ENCODE results near the gene DGKD.

DGKD gene

DNA sequence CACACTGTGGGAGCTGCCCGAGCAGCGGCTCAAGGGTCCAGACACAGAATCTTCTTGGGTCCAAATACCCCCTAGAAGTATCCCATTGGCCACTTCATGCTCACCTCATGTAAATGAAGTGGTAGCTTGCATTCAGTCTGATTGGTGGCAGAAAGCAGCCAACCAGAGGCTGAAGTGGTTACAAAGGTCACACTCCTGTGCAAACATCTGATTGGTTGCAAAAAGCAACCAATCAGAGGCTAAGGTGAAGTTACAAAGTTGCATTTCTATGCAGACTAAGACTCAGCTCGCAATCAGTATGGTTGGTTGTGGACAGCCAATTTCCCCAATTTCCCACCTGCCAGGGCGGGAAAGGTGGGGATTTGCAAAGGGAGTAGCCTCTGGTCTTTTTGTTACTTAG, 94.3 kb downstream of the DGKD start:
- DNase-seq, result no peak

DNA sequence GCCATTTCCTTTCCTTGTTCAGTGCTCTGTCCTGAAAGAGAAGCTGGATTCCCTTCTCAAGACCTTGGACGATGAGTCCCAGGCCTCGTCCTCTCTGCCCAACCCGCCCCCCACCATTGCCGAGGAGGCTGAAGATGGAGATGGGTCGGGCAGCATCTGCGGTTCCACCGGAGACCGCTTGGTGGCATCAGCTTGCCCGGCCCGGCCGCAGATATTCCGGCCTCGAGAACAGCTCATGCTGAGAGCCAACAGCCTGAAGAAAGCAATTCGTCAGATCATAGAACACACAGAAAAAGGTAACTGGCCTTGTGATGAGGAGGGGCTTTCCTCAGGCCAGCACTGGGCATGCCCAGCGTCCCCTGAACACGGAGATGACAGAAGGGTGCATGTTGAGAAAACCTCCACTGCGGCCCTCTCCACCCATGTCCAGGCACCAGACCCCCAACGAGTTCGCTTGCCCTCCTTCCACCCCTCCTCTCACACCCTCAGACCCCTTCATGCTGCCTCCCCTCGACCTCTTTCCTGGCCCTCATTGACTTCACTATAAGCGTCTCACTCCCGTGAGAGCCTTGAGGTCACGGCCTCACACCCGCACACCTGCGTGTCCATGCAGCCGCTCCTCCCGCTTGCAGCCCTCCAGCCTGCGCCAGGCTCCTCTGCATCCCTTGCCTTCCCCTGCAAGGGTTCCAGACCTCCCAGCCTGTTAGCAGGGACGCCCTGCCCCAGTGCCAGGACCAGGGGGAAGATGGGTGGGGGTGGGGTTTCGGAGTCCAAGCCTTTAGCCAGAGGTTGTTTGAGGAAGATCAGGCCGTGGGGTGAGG, 95.0 kb downstream of the DGKD start:
- DNase-seq, result no peak

GRCh38 chr2:233449921-233450863, 95.9 kb downstream of the DGKD start:
- DNase-seq, result no peak

- no peak for DNase-seq
Measured at GRCh38 chr2:233450864-233451575, 96.7 kb downstream of the DGKD start.

GRCh38 chr2:233451950-233452349, 97.7 kb downstream of the DGKD start:
- DNase-seq, result no peak

GRCh38 chr2:233453111-233453915, 99.0 kb downstream of the DGKD start:
- no peak for DNase-seq

GRCh38 chr2:233453916-233454315, 99.6 kb downstream of the DGKD start:
- DNase-seq, result no peak

DNA sequence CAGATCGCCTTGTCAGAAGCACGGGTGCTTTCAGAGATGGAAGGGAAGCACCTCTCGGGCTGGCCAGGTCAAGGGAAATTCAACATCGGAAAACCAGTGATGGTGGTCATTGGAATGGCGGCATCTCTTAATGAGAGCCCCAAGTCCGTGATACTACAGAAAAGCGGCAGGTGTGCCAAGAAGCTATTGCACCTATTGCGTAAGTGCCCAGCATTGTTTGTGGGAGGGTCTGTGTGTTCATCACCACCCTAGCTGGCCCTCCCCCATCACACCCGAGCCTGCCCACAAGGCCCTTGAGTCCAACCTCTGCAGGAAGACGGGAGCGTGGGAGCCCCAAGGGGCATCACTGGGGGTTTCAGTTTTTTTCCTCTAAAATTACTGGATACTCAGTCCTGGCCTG, 100.7 kb downstream of the DGKD start:
- no peak for DNase-seq

DNA sequence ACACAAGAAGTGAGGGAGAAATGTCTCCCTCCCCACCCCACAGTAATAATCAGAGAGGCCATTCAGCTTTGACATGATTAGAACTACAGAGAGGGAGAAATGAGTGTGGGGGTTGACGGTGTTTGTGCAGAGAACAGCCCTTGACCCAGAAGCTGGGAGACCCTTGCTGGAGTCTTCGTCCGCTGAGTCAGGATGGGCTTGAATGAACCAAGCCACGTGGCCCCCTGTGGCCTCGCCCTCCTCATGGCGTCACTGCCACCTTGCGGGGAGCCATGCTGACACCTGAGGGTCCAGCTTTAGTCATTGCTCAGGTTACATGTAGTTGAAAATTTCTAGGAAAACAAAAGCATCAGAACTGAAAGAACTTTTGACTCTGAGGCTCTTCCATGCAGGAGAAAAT, 101.2 kb downstream of the DGKD start:
- DNase-seq, result no peak

GRCh38 chr2:233456111-233456510, 101.8 kb downstream of the DGKD start:
- no peak for DNase-seq

DNA sequence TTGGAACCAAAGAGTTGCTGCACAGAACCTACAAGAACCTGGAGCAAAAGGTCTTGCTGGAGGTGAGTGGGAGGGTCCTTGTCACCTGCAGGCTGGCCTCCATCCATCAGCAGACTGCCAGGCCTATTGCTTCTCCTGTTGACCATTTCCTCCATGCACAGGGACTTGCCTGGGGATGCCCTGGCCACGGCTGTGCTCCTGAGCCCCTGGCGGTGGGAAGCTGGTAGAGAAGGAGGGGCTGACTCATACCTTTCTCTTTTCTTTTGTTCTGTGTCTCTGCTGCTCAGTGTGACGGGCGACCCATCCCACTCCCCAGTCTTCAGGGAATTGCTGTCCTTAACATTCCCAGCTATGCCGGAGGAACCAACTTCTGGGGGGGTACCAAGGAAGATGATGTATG, 102.6 kb downstream of the DGKD start:
- no peak for DNase-seq

DNA sequence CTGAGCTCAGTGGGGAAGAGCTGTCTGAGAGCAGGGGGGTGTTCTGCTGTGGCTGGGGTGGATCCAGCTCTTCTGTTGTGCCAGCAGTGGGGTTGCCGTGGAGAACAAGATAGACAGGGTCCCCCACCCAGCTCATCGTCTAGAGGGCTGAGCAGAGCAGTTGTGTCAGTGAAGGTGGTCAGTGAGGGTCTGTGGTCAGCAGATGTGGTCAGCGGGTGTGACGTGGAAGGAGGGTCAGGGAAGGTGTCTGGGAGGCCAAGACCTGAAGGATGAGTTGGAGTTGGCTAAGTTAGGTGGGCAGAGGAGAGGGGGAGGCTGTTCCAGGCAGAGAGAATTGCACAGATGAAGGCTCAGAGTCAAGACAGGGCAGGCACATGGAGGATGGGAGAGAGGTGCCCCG, 103.1 kb downstream of the DGKD start:
- no peak for DNase-seq

DNA sequence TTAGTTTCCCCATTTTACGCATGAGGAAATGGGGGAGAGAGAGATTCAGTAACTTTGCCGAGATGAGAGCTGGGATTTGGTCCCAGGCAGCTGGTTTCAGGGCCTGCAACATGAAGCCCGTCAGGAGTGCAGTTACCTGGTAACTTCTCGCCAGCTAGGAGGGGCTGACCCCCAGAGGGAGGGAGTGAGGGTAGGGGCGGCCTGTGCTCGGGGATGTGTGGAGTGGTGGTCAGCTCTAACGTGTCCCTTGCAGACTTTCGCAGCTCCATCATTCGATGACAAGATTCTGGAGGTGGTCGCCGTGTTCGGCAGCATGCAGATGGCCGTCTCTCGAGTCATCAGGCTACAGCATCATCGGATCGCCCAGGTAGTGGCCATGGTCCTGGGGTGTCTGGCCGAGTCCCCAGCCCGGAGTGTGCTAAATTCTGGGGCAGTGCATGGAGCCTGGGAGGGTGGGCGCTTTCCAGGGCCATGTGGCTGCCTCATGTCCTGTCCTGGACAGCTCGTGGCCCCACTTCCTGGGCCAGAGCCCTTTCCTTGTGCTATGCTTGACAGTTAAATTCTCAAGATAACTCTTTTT, 103.8 kb downstream of the DGKD start:
- DNase-seq, result no peak

- no peak for DNase-seq
Measured at GRCh38 chr2:233458826-233459225, 104.5 kb downstream of the DGKD start.

GRCh38 chr2:233459426-233459825, 105.1 kb downstream of the DGKD start:
- no peak for DNase-seq

- no peak for DNase-seq
Measured at GRCh38 chr2:233460726-233461441, 106.6 kb downstream of the DGKD start.

GRCh38 chr2:233461481-233461891, 107.2 kb downstream of the DGKD start:
- no peak for DNase-seq

- no peak for DNase-seq
Measured at GRCh38 chr2:233462202-233462785, 108.0 kb downstream of the DGKD start.

DNA sequence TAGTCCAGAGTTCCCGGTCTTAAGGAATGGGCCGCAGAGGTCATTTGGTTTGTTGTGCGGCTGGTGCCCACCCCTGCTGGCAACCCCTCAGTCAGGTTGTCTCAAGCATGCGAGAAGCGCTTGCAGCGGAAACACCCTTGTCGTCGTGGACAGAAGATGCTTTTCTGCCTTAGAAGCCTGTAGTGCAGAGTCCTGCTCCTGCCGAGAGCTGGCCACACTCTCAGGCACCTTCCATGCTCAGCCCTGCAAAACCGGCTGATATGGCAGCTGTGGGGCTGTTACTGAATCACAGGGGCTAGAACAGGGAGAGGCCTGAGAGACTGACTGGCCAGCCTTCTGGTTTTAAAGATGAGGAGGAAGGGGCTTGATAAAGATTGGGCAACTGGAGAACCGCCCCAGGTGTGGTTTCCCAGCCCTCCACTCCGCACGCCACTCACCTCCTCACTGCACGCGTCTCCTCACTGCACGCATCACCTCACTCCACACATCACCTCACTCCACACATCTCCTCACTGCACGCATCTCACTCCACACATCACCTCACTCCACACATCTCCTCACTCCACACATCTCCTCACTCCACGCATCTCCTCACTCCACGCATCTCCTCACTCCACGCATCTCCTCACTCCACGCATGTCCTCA, 108.7 kb downstream of the DGKD start:
- no peak for DNase-seq

DNA sequence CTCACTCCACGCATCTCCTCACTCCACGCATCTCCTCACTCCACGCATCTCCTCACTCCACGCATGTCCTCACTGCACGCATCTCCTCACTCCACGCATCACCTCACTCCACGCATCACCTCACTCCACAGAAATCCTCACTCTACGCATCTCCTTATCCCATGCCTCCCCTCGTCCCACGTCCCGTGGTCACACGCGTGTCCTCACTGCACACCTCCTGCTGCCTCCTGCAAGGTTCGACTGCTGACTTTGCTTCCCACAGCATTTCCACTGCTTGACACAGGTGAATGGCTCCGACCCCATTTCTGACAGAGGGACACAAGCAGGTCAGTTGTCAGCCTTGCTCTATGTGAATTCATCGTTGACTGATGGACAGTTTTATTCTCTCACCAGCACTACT, 109.3 kb downstream of the DGKD start:
- DNase-seq, result no peak

Data from AML-193 (cell line).